ENCODE data around the gene KIAA1217.

Gene KIAA1217

GRCh38 chr10:24375510-24375909, 166.6 kb downstream of the KIAA1217 start:
- DNase-seq, result no peak

GRCh38 chr10:24376731-24377130, 167.8 kb downstream of the KIAA1217 start:
- DNase-seq, result no peak

GRCh38 chr10:24378126-24378920, 169.4 kb downstream of the KIAA1217 start:
- DNase-seq, result no peak

DNA sequence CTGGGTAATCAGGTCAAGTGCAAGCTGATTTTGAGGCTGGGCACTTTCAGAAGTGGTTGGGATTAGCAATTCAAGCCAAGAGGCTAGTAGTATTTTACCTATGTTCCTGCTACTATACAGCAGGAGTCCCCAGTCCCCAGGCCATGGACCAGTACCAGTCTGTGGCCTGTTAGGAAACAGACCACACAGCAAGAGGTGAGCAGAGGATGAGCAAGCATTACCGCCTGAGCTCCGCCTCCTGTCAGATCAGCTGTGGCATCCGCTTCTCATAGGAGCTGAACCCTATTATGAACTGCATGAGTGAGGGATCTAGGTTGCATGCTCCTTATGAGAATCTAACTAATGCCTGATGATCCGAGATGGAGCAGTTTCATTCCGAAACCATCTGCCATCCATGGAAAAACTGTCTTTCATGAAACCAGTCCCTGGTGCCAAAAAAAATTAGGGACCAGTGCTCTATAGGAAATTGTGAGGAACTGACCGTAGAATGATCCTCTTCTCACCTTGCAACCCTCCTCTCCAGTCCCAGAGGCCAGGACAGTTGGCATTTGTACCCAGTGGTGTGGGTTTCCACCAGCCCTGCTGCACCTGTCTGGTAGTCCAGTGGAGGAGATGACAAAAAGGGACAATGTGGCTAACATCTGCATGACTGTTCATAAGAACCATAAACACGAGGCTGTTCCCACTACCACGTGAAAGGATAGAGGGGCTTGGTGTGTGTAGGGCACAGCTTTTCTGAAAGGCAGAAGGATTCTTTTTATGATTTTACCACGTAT, 172.5 kb downstream of the KIAA1217 start:
- no peak for DNase-seq

DNA sequence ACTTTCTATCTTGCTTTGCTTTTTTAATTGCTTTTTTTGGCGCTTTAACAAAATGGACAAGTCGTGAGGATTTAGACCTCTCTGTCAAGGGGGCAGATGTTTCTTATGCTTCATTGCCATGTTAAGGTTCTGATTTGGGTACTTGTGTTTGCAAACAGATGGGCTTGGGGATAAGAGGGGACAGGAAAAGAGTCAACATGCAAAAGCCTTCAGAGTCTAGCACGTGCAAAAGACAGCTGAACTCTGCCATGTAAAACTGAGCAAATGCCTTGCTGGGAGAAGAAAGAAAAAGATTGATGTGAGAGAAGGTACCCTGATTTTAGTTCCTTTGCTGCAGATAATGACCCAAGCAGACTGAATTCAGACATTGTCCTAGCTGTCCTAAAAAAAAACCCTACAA, 173.1 kb downstream of the KIAA1217 start:
- DNase-seq, result no peak

GRCh38 chr10:24382596-24382978, 173.6 kb downstream of the KIAA1217 start:
- no peak for DNase-seq

DNA sequence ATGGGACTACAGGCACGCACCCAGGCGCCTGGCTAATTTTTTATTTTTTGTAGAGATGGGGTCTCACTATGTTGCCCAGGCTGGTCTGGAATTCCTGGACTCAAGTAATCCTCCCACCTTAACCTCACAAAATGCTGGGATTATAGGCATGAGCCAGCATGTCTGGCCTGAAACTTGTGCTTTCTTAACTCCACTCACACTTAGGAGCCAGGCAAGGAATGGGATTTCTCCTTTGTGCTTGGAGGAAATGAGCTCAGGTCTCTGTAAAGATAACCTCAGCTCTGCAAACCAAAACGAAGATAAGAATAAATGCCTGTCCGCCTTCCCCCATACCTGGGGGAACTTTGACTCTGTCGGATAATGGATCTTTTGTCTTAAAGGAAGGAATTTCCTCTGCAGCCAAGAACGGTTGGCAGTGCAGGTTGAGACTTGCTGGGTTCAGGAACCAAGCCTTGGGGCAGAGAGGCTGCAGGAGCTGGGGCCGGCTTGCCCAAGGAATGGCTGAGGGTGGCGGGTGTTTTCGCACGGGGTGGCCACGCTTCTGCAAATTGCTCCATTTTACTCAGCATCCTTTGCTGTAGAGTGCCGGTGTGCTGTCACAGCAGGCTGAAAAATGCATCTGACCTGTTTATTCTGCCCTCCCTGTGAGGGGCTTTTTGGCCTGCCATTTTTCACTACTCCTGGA, 174.2 kb downstream of the KIAA1217 start:
- DNase-seq, result no peak

GRCh38 chr10:24383681-24384106, 174.8 kb downstream of the KIAA1217 start:
- DNase-seq, result peak; percentile 35

- DNase-seq, result no peak
These were observed 176.0 kb downstream of the KIAA1217 start for GRCh38 chr10:24384954-24385353.

- DNase-seq, result no peak
These were observed 176.8 kb downstream of the KIAA1217 start for GRCh38 chr10:24385776-24386175.

DNA sequence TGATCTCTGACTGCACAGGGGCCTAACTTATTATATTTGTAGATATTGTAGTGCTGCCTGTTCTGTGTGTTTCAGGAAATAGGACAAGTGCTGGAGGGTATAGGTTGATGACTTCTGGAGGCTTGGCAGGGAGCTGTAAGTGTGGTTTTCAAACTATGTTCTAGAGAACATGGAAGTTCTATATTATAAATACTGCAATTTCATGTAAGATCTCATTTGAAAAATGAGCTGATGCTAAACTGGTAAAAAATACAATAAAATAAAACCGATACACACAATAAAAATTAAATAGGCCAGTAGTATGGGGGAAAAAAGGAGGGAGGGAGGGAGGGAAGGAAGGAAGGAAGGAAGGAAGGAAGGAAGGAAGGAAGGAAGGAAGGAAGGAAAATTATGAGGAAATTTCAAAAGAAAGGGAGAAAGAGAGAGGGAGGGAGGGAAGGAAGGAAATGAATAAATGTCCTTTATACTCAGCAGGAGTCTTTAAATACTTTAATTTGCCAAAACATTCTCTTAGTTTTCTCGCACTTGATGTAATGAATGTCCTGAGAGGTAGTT, 181.3 kb downstream of the KIAA1217 start:
- DNase-seq, result no peak

DNA sequence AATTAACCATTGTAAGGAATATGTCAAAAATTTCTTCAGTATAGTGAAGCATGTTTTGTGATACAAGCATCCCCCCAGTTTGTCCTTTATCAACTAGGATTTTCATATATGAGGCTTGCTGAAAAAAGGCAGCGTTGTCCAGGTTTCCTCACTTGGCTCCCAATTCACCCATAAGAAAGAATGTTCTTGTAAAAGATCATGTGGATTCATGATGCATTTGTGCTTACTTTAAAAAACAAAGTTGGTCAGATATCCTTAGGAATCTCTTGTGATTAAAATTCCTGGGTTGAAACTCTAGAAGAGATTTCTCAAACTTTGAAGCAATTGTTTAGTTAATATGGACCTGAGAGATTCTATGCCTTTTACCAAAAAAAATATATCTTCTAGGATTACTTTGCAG, 181.8 kb downstream of the KIAA1217 start:
- no peak for DNase-seq

DNA sequence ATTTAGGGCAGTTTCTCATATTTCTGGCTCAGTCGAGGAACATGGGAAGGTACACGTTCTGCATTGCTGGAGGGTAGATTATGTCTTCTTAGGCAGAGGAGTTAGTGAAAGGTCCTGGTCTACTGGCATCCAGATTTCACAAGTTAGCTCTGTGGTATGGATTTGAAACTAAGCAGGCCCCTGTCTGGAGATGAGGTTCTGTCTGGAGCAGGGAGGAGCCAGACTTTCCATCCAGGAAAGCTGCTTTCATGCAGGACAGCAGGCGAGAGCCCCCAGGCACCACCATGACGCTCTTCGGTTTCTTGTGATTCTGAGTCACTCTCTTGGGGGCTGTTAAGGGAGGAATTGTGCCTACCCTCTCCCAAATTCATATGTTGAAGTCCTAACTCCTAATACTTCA, 184.3 kb downstream of the KIAA1217 start:
- no peak for DNase-seq

DNA sequence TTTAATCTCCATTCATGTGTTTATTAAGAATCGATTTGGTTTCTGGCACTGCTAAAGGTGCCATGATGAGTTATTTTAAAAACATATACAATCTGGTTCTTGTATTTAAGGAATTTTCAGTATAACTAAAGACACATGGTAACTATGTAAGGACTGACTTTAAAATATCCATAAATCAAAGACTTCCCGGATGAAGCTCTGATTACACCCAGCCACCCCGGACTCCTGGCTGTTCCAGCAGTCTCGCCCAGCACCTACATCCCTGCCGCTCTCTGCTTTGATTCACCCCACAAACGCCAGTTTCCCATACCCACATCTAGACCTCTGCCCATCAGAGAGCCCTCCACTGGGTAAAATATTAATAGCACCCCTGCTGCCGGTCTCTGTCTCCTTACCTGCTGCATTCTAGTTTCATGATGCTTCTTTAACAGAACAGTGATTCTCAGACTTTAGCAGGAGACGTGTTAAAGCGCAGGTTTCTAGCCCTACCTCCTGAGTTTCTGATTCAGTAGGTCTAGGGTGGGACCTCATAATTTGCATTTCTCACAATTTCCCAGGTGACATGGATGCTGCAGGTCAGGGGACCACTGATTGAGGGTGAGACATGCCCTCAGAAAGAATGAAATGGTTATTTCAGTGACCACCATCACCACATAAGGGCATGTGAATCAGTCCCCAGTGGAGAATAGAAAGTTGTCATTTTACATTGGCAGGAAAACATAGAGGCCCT, 185.7 kb downstream of the KIAA1217 start:
- no peak for DNase-seq

DNA sequence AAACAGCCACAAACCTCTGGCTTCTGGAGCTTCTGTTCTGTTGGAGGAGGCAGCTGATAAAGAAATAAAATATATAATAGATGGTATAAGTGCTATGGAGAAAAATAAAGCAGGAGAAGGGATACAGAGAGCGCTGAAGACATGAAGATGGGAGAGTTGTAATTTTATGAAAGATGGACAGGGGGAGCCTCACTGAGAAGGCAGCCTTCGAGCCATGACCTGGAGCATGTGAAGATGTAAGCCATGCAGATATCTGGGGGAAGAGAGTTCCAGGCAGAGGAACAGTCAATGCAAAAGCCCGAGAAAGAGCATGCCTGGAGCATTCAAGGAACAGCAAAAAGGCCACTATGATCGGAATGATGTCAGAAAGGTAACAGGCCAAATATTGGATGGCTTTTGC, 187.5 kb downstream of the KIAA1217 start:
- no peak for DNase-seq

DNA sequence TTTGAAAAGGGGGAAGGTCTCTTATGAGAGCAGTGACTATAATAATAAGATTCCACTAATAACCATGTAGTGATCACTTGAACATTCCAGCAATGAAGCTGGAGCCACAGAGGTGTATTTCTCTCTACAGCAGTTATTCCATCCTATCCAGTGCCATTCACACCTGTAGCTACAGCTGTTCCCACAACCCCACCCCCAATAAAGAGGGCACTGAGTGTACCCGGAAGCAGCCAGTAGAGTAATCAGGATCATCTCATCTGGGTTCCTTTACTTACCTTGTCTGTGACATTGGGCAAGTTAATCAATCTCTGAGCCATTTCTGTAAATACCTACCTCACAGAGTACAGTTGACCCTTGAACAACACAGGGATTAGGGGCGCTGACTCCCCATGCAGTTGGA, 188.7 kb downstream of the KIAA1217 start:
- DNase-seq, result no peak

DNA sequence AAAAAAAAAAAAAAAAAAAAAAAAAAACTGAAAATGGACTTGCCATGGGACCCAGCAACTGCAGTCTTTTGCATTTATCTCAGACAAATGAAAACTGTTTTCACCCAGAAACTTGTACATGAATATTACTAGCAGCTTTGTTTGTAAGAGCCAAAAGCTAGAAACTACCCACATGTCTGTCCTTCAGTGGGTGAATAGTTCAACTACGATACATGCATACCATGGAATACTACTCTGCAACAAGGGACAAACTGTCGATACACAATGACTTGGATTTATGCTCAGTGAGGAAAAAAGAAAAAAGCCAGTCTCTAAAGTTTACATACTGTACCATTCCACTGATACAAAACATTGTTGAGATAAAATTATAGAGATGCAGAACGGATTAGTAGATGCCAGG, 195.6 kb downstream of the KIAA1217 start:
- DNase-seq, result no peak

GRCh38 chr10:24405635-24406034, 196.7 kb downstream of the KIAA1217 start:
- no peak for DNase-seq

DNA sequence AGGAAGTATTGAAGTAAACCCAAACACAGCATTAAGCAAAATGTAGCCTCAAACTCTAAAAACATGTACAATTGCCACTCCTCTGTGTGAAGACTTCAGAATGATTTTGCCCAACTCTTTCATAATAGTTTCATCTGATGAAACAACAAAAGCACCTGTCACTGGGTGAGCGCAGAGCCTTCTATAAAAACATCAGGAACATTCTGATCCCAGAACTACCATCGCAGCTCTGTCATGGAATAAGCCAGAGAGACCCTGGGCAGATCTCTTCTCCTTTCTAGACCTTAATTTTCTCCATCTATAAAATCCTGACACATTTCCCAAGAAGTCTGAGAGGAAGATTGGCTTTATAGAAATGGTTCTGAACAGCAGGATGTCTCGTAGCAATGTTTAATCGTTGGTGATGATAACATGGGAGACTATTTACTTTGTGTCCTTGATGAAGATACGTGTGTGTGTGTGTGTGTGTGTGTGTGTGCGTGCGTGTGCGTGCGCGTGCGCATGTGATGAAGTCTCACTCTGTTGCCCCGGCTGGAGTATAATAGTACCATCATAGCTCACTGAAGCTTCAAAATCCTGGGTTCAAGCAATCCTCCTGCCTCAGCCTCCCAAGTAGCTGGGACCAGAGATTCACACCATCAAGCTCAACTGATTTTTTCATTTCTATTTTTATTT, 198.0 kb downstream of the KIAA1217 start:
- DNase-seq, result no peak

DNA sequence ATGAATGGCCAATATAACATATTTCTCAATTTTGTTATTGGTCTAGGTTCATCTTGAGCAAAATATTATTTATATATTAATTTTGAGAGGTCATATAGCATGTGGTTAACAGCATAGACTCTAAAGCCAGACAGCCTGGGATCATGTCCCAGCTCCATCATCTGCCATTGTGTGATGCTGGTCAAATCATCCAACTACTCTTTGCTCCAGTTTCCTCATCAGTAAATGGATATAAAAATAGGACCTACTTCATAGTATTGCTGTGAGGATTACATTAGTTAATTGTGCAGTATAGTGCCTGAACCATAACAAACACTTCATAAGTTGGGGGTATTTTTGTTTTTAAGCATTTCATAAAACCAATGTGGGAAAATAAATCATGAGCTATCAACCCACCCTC, 199.0 kb downstream of the KIAA1217 start:
- DNase-seq, result no peak

GRCh38 chr10:24408365-24408764, 199.4 kb downstream of the KIAA1217 start:
- no peak for DNase-seq

- DNase-seq, result no peak
These were observed 205.7 kb downstream of the KIAA1217 start for GRCh38 chr10:24414597-24414996.

Measured in NCI-H2107 (cell line).